ENCODE measurements around the gene FHOD1.

FHOD1 gene

DNA sequence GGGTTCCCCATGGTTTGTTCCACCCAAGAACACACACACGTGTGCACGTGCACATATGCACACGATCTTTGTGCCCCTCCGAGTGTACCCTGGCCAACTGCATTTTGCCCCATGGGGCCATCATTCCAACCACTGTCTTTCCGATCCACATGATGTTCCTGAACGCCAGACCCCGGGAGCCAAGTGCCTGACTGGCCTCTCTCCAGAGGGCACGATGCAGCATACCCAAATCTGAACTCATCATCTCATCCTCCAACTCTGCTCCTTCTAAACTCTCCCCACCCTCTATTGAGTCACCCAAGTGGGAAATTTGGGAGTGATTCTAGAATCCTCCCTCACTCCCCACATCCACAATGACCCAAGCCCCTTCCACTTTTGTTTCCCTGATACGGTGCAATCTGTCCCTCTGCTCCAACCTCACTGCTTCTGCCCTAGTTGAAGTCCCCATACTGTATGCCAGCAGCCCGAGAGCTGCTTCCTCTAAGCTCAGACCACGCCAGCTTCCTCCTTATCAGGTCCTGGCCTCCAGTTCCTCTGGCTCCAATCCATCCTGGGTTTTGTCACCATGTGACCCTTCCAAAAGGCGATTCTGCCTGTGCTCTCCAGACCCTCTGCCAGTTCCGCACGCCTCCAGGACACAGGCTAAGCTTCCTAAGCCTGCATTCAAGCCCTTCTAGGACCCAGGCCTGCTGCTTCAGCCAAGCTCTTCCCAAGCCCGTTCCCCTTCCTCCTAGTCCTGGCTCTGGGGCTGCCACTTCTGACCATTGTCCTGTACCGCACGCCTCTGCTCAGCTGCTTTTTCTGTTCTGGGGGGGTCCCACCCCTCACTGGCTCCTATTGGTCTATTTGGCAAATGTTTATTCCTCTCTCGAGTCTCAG is 30.4 kb downstream of the FHOD1 start:
- TF ChIP-seq CTCF (IDR thresholded peaks at IDR 0.05; ENCODE audit: low read depth, low read length) = no peak
- no peak for DNase-seq (ENCODE audit: extremely low read depth, low read depth)

- DNase-seq (ENCODE audit: extremely low read depth, low read depth) = no peak
- TF ChIP-seq CTCF (IDR thresholded peaks at IDR 0.05; ENCODE audit: low read depth, low read length) = no peak
Measured at GRCh38 chr16:67215706-67216105, 31.6 kb downstream of the FHOD1 start.

- DNase-seq (ENCODE audit: extremely low read depth, low read depth) = no peak
- TF ChIP-seq CTCF (IDR thresholded peaks at IDR 0.05; ENCODE audit: low read depth, low read length) = no peak
Measured at GRCh38 chr16:67213197-67214019, 33.9 kb downstream of the FHOD1 start.

DNA sequence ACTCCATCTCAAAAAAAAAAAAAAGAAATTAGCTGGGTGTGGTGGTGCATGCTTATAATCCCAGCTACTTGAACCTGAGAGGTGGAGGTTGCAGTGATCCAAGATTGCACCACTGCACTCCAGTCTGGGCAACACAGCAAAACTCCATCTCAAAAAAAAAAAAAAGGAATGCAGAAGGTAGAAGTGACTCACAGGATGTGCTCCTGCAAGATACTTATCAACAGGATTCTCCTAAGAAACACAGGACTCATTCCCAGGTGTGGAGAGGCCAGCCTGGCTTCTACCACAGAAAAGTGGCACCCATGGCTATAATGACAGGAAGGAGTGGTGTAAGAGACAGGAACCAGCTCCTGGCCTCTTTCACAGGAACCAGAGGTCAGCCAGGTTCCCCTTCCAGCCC is 34.5 kb downstream of the FHOD1 start:
- DNase-seq (ENCODE audit: extremely low read depth, low read depth) = no peak
- TF ChIP-seq CTCF (IDR thresholded peaks at IDR 0.05; ENCODE audit: low read depth, low read length) = no peak

- no peak for TF ChIP-seq CTCF (IDR thresholded peaks at IDR 0.05; ENCODE audit: low read depth, low read length)
- no peak for DNase-seq (ENCODE audit: extremely low read depth, low read depth)
Measured at GRCh38 chr16:67211674-67212073, 35.6 kb downstream of the FHOD1 start.

GRCh38 chr16:67210069-67210937 is 37.0 kb downstream of the FHOD1 start:
- DNase-seq (ENCODE audit: extremely low read depth, low read depth) = no peak
- TF ChIP-seq CTCF (IDR thresholded peaks at IDR 0.05; ENCODE audit: low read depth, low read length) = no peak
